K562 (cell line): ENCODE data around the gene SHANK1. TPM values are rescaled to one million over a fixed set of nuclear protein-coding genes. Genes with fewer than 3 reads are reported as not detected.

Experiments
- ATAC-seq: fragments of 200-7000 bp; cut with Tn5 transposase; 3 replicates; pipeline ENCODE4 v1.9.1; 2020; ENCODE audit warnings: moderate library complexity
- Bru-seq: library from RNA; stranded (reverse); fragments of 400-500 nt; gene quantifications from one replicate; lab custom pipeline; 2021; lab: Mats Ljungman, UMichigan
- BruChase-seq, 2 experiments: library from RNA; stranded (reverse); fragments of 400-500 nt; gene quantifications; one replicate each; lab custom pipeline; 2021; lab: Mats Ljungman, UMichigan
- BruUV-seq: library from RNA; stranded (reverse); fragments of 400-500 nt; replicated peaks from 2 replicates; lab custom pipeline; 2021; lab: Mats Ljungman, UMichigan
- CTCF ChIA-PET: fragments of 300-600 bp; formaldehyde crosslinking; extraction: SDS; loops from one replicate; lab custom pipeline; 2021; ENCODE audit warnings: low intra/inter-chr PET ratio; lab: Yijun Ruan, JAX
- POLR2A ChIA-PET: fragments of 300-600, 350-650 bp; sonication (Branson Sonifier 250); formaldehyde crosslinking; extraction: SDS; loops from one replicate; lab custom pipeline; 2021; ENCODE audit warnings: antibody characterized with exemption, inconsistent platforms; lab: Yijun Ruan, JAX
- DNase-seq, 4 experiments: peaks; one replicate each; pipeline versions ENCODE4 v3.0.0 to v3.0.0-alpha.2; 2011 to 2018; ENCODE audit warnings: low spot score in 3 of 4, mixed read lengths in 3 of 4; ENCODE audit errors: extremely low read depth in 1 of 4
- FAIRE-seq: peaks from 2 replicates; lab custom pipeline; 2011; peaks lifted over from hg19 to GRCh38; lab: Jason Lieb, UNC
- H2AFZ ChIP-seq: 2 replicates; pipeline ENCODE4 v1.6.0; 2011; ENCODE audit warnings: low read depth, low read length, control low read depth, inconsistent platforms
- H3K27ac ChIP-seq: fragments of 200-600 bp; 3 replicates; pipeline ENCODE4 v1.8.0; 2011; ENCODE audit warnings: low read depth, mild to moderate bottlenecking, control low read depth, inconsistent platforms, low read length, moderate library complexity, mixed read lengths; ENCODE audit errors: extremely low read depth
- H3K27me3 ChIP-seq, 2 experiments: fragments of 300-600 bp in 1 of 2; 2 replicates in 1 of 2; 3 replicates in 1 of 2; pipeline versions ENCODE4 v1.6.0 to v1.8.0; 2011; ENCODE audit warnings: inconsistent platforms in 2 of 2, low read length in 2 of 2, mild to moderate bottlenecking in 1 of 2, mixed read lengths in 1 of 2, moderate library complexity in 1 of 2; ENCODE audit not compliant: control insufficient read depth in 2 of 2, insufficient read depth in 2 of 2
- H3K36me3 ChIP-seq: fragments of 300-600 bp; 3 replicates; pipeline ENCODE4 v1.8.0; 2011; ENCODE audit warnings: mild to moderate bottlenecking, low read length, inconsistent platforms; ENCODE audit not compliant: control insufficient read depth, insufficient read depth
- H3K4me1 ChIP-seq, 2 experiments: fragments of 200-600 bp in 1 of 2; replicated peaks in 1 of 2; 2 replicates in 1 of 2; 3 replicates in 1 of 2; pipeline versions ENCODE4 v1.5.1 to v1.8.0; 2011; ENCODE audit warnings: inconsistent platforms in 2 of 2, low read length in 2 of 2, mild to moderate bottlenecking in 1 of 2, mixed read lengths in 1 of 2, moderate library complexity in 1 of 2; ENCODE audit not compliant: control insufficient read depth in 2 of 2, insufficient read depth in 2 of 2
- H3K4me2 ChIP-seq: 2 replicates; pipeline ENCODE4 v1.6.1; 2011; ENCODE audit warnings: low read length, control low read depth, inconsistent platforms, mixed read lengths; ENCODE audit not compliant: insufficient read depth
- H3K4me3 ChIP-seq: fragments of 200-600 bp; sonication (generic), shearing (Covaris generic); 2 replicates; pipeline ENCODE4 v1.5.1; 2016; ENCODE audit warnings: control low read depth, inconsistent platforms
- H3K79me2 ChIP-seq: fragments of 200-600 bp; 3 replicates; pipeline ENCODE4 v1.8.0; 2011; ENCODE audit warnings: low read length, inconsistent platforms; ENCODE audit not compliant: control insufficient read depth, insufficient read depth
- H3K9ac ChIP-seq, 2 experiments: 2 replicates each; pipeline versions ENCODE4 v1.6.0 to v1.6.1; 2011; ENCODE audit warnings: low read depth in 2 of 2, low read length in 2 of 2, control low read depth in 1 of 2, inconsistent platforms in 1 of 2, mild to moderate bottlenecking in 1 of 2, mixed read lengths in 1 of 2; ENCODE audit not compliant: insufficient read depth in 1 of 2
- H3K9me1 ChIP-seq: one replicate; pipeline ENCODE4 v1.6.0; 2011; ENCODE audit warnings: inconsistent platforms, mild to moderate bottlenecking, low read length, moderate library complexity; ENCODE audit not compliant: control insufficient read depth, insufficient read depth
- H3K9me3 ChIP-seq: replicated peaks from 2 replicates; pipeline ENCODE4 v1.5.1; 2011; ENCODE audit warnings: low read depth, low read length, inconsistent platforms; ENCODE audit not compliant: control insufficient read depth, insufficient read depth
- H4K20me1 ChIP-seq: replicated peaks from 2 replicates; pipeline ENCODE4 v1.6.1; 2011; ENCODE audit warnings: low read length, inconsistent platforms, mixed read lengths; ENCODE audit not compliant: control insufficient read depth, insufficient read depth
- E2F3 ChIP-seq: fragments of 250-450 bp; sonication (Bioruptor Pico); IDR thresholded peaks from 2 replicates; pipeline ENCODE4 v1.4.0; 2020; ENCODE audit warnings: mild to moderate bottlenecking
- POLR2B ChIP-seq: fragments of 450-650 bp; IDR thresholded peaks from 2 replicates; pipeline ENCODE4 v1.6.1; 2018; ENCODE audit warnings: low read depth; ENCODE audit not compliant: partially characterized antibody
- VEZF1 ChIP-seq: fragments of 200-800 bp; sonication (Bioruptor generic); IDR thresholded peaks from 2 replicates; pipeline ENCODE4 v1.6.1; 2017; ENCODE audit warnings: missing genetic modification characterization, missing compliant biosample characterization
- ZBTB7A ChIP-seq: IDR thresholded peaks from 2 replicates; pipeline ENCODE4 v1.6.1; 2011; ENCODE audit warnings: low read depth, mild to moderate bottlenecking, low read length, moderate library complexity, borderline replicate concordance; ENCODE audit not compliant: control insufficient read depth
- WGBS: fragments of 100-300 bp; shearing (Covaris generic); methylation state at CpG from one replicate; pipeline ENCODE4 v1.1.6; 2016; ENCODE audit warnings: low coverage, mixed read lengths; ENCODE audit not compliant: insufficient coverage; ENCODE audit errors: missing lambda C conversion rate; 5-methylcytosine and 5-hydroxymethylcytosine counted together
- in situ Hi-C: fragments of 300-500 bp; cut with MboI; formaldehyde crosslinking; loops from 4 replicates; pipeline ENCODE4 v1.15.0; 2018; ENCODE audit warnings: inconsistent platforms, mixed read lengths
- intact Hi-C: fragments of 100-400 bp; cut with micrococcal nuclease; formaldehyde crosslinking; loops from 2 replicates; pipeline ENCODE4 v1.14.2; 2022
- long read RNA-seq, 3 experiments: library from polyadenylated mRNA in 2 of 3; library from RNA in 1 of 3; unstranded in 2 of 3; stranded (forward) in 1 of 3; transcript quantifications; one replicate each; pipeline ENCODE4 v2.0.0, GENCODE V29; 2019 to 2022
- polyA minus RNA-seq, 3 experiments: library from RNA; depleted of rRNA, polyadenylated mRNA; stranded (reverse); fragments of >200 nt; gene quantifications; 2 replicates each; pipeline ENCODE4 v1.2.3, GENCODE V29; 2011
- polyA plus RNA-seq, 8 experiments: library from polyadenylated mRNA; depleted of rRNA in 4 of 8; stranded (reverse) in 5 of 8; unstranded in 3 of 8; fragments of >200 nt; fragmentation: Nextera tagmentation in 2 of 8; fragmentation: Illumina TruSeq in 1 of 8; extraction: Ambion mirVana in 2 of 8; extraction: Trizol in 1 of 8; gene quantifications; 2 replicates each; pipeline versions ENCODE4 v1.2.1 to v1.2.3, GENCODE V29; 2011 to 2014; ENCODE audit warnings: inconsistent platforms in 1 of 8, missing spikeins in 1 of 8
- total RNA-seq, 7 experiments: library from RNA; depleted of rRNA in 6 of 7; stranded (reverse); fragments of >200 nt in 6 of 7; fragmentation: Illumina TruSeq in 2 of 7; extraction: Trizol in 2 of 7; gene quantifications; 2 replicates each; pipeline versions ENCODE4 v1.2.1 to v1.2.3, GENCODE V29; 2011 to 2021; ENCODE audit warnings: low replicate concordance in 1 of 7
- TF ChIP-seq, protein P1 (sequence below), 3 experiments: fragments of 200-800 bp in 1 of 3; sonication (Bioruptor generic) in 1 of 3; sonication (generic) in 1 of 3; formaldehyde crosslinking in 1 of 3; IDR thresholded peaks; 2 replicates each; pipeline versions ENCODE4 v1.6.1 to v1.8.0; 2016 to 2022; ENCODE audit warnings: mild to moderate bottlenecking in 2 of 3, missing compliant biosample characterization in 2 of 3, missing genetic modification characterization in 2 of 3, missing genetic modification reagents in 1 of 3

The SHANK1 gene
- total RNA-seq (2011; cell fraction: chromatin; rRNA removed; ENCODE audit: low replicate concordance) = 1.1 and 2.3 TPM in 2 replicates
- total RNA-seq (2011; cell fraction: nucleolus; rRNA removed) = 0.53 and 1.3 TPM in 2 replicates
- 1.8 and 2.4 TPM in 2 replicates for total RNA-seq (2011; cell fraction: nucleoplasm; rRNA removed)
- total RNA-seq (2014; rRNA removed) (0.65 and 0.73 TPM in 2 replicates), total RNA-seq (2014; rRNA removed; fragmentation: Illumina TruSeq; extraction: Trizol) (0.29 and 0.55 TPM in 2 replicates), total RNA-seq (2015; rRNA removed; fragmentation: Illumina TruSeq; extraction: Trizol) (0.33 and 0.57 TPM in 2 replicates), total RNA-seq (2021) (1.3 and 1.8 TPM in 2 replicates), polyA plus RNA-seq (2011; rRNA removed) (0.33 and 0.61 TPM in 2 replicates), polyA plus RNA-seq (2014; fragmentation: Illumina TruSeq; extraction: Trizol) (0.64 and 1.8 TPM in 2 replicates), polyA plus RNA-seq (2014; fragmentation: Nextera tagmentation; extraction: Ambion mirVana) (not detected), polyA plus RNA-seq (2014; rRNA removed) (0.52 and 1.6 TPM in 2 replicates), polyA minus RNA-seq (2011; rRNA and poly(A)+ RNA removed) (0.18 and 0.42 TPM in 2 replicates), Bru-seq, nascent RNA (percentile 22 among the genes with signal in this experiment), BruChase-seq, experiment 1, labeled RNA remaining after a 2-hour chase (percentile 8 among the genes with signal in this experiment), BruChase-seq, experiment 2, labeled RNA remaining after a 6-hour chase (percentile 14 among the genes with signal in this experiment)
- polyA plus RNA-seq (2011; cell fraction: cytosol; rRNA removed) = 0.66 and 2.6 TPM in 2 replicates
- 1.0 and 1.7 TPM in 2 replicates for polyA plus RNA-seq (2011; cell fraction: nucleus; rRNA removed)
- polyA plus RNA-seq (2012) = 0.69 and 1.3 TPM in 2 replicates
- 0.86 and 1.2 TPM in 2 replicates for polyA minus RNA-seq (2011; cell fraction: cytosol; rRNA and poly(A)+ RNA removed)
- polyA minus RNA-seq (2011; cell fraction: nucleus; rRNA and poly(A)+ RNA removed) = 0.56 and 1.3 TPM in 2 replicates
- long read RNA-seq, experiment 1, partial matches to known transcripts = 1 of 2 reads
- long read RNA-seq, experiment 1, other reads (novel, unspliced or antisense) = 1 of 2 reads
- long read RNA-seq, experiment 2, partial matches to known transcripts = 1 of 2 reads
- long read RNA-seq, experiment 2, other reads (novel, unspliced or antisense) = 1 of 2 reads
- long read RNA-seq, experiment 3 = 0 reads

- Histone ChIP-seq H3K9me1 (no peaks in the 10 kb centered on the region), H3K4me1 (peaks cover 8 to 65% of the 10 kb centered on the region in 2 experiments), H3K27ac (no peak within 1 kb of the TSS), H3K4me3 (no peak within 1 kb of the TSS), H3K4me2 (no peak within 1 kb of the TSS), H3K27me3 (peaks cover 8 to 29% of the 10 kb centered on the region in 2 experiments; a peak in 4 of 5 replicates), H2AFZ (no peak within 1 kb of the TSS), H3K36me3 (no peaks in the 10 kb centered on the region), H4K20me1 (peaks cover 5% of the 10 kb centered on the region; the same call in 1 of the 2 replicates), H3K9ac (no peak within 1 kb of the TSS; a peak in 1 of 4 replicates), H3K79me2 (no peaks in the 10 kb centered on the region), H3K9me3 (no peaks in the 10 kb centered on the region)
- POLR2A ChIA-PET = no interaction called here
- ATAC-seq (no peak), DNase-seq (peak in 3 of 4 experiments; percentile 40 to 75 (median 75)), FAIRE-seq (no peak)
- no CpG with 5 or more reads among the region's 47 CpGs for WGBS
- in situ Hi-C loops = no loop called here
- CTCF ChIA-PET = no interaction called here
- intact Hi-C loops = no loop called here
- TF ChIP-seq, protein P1, sequence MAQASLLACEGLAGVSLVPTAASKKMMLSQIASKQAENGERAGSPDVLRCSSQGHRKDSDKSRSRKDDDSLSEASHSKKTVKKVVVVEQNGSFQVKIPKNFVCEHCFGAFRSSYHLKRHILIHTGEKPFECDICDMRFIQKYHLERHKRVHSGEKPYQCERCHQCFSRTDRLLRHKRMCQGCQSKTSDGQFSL (CRISPR knock-in tag; IDR thresholded peaks at IDR 0.05) = no peak
- TF ChIP-seq, protein P1 (tag; IDR thresholded peaks at IDR 0.05) = peak in 1 of 2 experiments; percentile 19; a peak in 1 of 4 replicates
- TF ChIP-seq POLR2B (no peak), ZBTB7A (0 out of 2 replicates have a peak, but pooled peaks have one; percentile 46), VEZF1 (peak; percentile 67), E2F3 (CRISPR knock-in tag) (no peak)
- BruUV-seq = no TSS peak
Measured at GRCh38 chr19:50719566-50719965, at the start of gene SHANK1. SHANK1 (minus strand) TSS chr19:50719802; CDS start chr19:50716919, 2,883 bp downstream.
